Duodenal mucosa (tissue), 2 donors: ENCODE measurements around the gene BLM.
"Not testable (repeated sequence)": the region's sequence is repeated elsewhere in the genome, so short reads cannot be mapped to it uniquely, and the experiment has no call there.

Experiments used
- H3K27ac ChIP-seq: one replicate; pipeline ENCODE4 v1.7.0; 2013; ENCODE audit warnings: low read depth, low read length
- H3K27me3 ChIP-seq, 2 donors: one replicate each; pipeline ENCODE4 v1.7.0; 2013; ENCODE audit warnings: low read length in 2 of 2, control low read depth in 1 of 2; ENCODE audit not compliant: insufficient read depth in 2 of 2, control insufficient read depth in 1 of 2
- H3K36me3 ChIP-seq, 2 donors: one replicate each; pipeline ENCODE4 v1.7.0; 2013; ENCODE audit warnings: low read length in 2 of 2, control low read depth in 1 of 2; ENCODE audit not compliant: insufficient read depth in 2 of 2, control insufficient read depth in 1 of 2
- H3K4me1 ChIP-seq, 2 donors: one replicate each; pipeline ENCODE4 v1.7.0; 2013; ENCODE audit warnings: low read length in 2 of 2, control low read depth in 1 of 2; ENCODE audit not compliant: insufficient read depth in 2 of 2, control insufficient read depth in 1 of 2
- H3K4me3 ChIP-seq, 2 donors: one replicate each; pipeline ENCODE4 v1.7.0; 2013; ENCODE audit warnings: low read length in 2 of 2, low read depth in 1 of 2
- H3K9ac ChIP-seq, 2 donors: one replicate each; pipeline ENCODE4 v1.7.0; 2013; ENCODE audit warnings: low read length in 2 of 2, low read depth in 1 of 2
- H3K9me3 ChIP-seq, 2 donors: one replicate each; pipeline ENCODE4 v1.7.0; 2013; ENCODE audit warnings: low read length in 2 of 2, control low read depth in 1 of 2; ENCODE audit not compliant: control insufficient read depth in 1 of 2

BLM gene

GRCh38 chr15:90840954-90841353 lies 123.8 kb downstream of the BLM start:
- Histone ChIP-seq H3K9ac (peak overlapping the region in 1 of 2 donors; percentile 60), H3K4me3 (peak overlapping the region in 1 of 2 donors; percentile 65), H3K36me3 (no peaks in the 10 kb centered on the region), H3K27me3 (no peaks in the 10 kb centered on the region), H3K9me3 (no peaks in the 10 kb centered on the region), H3K27ac (no peak overlapping the region), H3K4me1 (peaks cover 22 to 33% of the 10 kb centered on the region in 2 donors)

DNA sequence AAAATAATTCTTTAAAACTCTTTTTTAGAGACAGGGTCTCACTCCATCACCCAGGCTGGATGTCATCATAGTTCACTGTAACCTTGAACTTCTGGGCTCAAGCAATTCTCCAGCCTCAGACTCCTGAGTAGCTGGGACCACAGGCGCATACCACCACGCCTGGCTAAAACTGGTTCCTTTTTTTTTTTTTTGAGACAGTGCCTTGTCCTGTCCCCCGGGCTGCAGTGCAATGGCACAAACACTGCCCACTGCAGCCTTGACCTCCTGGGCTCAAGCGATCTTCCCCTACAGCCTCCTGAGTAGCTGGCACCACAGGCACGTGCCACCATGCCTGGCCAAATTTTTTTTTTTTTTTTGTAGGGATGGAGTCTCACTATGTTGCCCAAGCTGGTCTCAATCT lies 127.5 kb downstream of the BLM start:
- no peak overlapping the region for H3K4me3 ChIP-seq
- H3K36me3 ChIP-seq: no peaks in the 10 kb centered on the region
- no peaks in the 10 kb centered on the region for H3K9me3 ChIP-seq
- no peaks in the 10 kb centered on the region for H3K27me3 ChIP-seq
- no peak overlapping the region for H3K27ac ChIP-seq
- H3K4me1 ChIP-seq: peaks cover 9 to 13% of the 10 kb centered on the region in 2 donors
- no peak overlapping the region for H3K9ac ChIP-seq

GRCh38 chr15:90845201-90845949 lies 128.2 kb downstream of the BLM start:
- H3K4me1 ChIP-seq: peaks cover 6 to 7% of the 10 kb centered on the region in 2 donors
- H3K27ac ChIP-seq: no peak overlapping the region
- no peak overlapping the region for H3K9ac ChIP-seq
- H3K9me3 ChIP-seq: no peaks in the 10 kb centered on the region
- H3K4me3 ChIP-seq: no peak overlapping the region
- H3K27me3 ChIP-seq: no peaks in the 10 kb centered on the region
- no peaks in the 10 kb centered on the region for H3K36me3 ChIP-seq

DNA sequence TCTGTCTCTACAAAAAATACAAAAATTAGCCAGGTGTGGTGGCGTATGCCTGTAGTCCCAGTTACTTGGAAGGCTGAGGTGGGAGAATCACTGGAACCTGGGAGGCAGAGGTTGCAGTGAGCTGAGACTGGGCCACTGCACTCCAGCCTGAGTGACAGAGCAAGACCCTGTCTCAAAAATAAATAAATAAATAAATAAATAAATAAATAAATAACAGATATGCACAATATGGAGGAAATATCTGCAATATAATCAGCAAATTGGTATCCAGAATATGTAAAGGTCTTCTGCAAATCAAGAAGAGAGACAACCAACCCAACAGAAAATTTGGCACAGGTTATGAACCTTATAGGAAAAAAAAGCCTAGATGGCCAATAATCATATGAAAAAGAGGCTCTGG lies 132.3 kb downstream of the BLM start:
- not testable (repeated sequence) for H3K4me1 ChIP-seq, H3K9me3 ChIP-seq, H3K4me3 ChIP-seq, H3K27me3 ChIP-seq, H3K9ac ChIP-seq, H3K27ac ChIP-seq, H3K36me3 ChIP-seq

- no peak overlapping the region for H3K9ac ChIP-seq
- peaks cover 5 to 8% of the 10 kb centered on the region in 2 donors for H3K4me1 ChIP-seq
- H3K27me3 ChIP-seq: peaks cover 0 to 4% of the 10 kb centered on the region in 2 donors
- H3K27ac ChIP-seq: no peak overlapping the region
- no peaks in the 10 kb centered on the region for H3K9me3 ChIP-seq
- H3K4me3 ChIP-seq: no peak overlapping the region
- peaks cover 0 to 5% of the 10 kb centered on the region in 2 donors for H3K36me3 ChIP-seq
Measured at GRCh38 chr15:90851114-90851513, 134.0 kb downstream of the BLM start.

DNA sequence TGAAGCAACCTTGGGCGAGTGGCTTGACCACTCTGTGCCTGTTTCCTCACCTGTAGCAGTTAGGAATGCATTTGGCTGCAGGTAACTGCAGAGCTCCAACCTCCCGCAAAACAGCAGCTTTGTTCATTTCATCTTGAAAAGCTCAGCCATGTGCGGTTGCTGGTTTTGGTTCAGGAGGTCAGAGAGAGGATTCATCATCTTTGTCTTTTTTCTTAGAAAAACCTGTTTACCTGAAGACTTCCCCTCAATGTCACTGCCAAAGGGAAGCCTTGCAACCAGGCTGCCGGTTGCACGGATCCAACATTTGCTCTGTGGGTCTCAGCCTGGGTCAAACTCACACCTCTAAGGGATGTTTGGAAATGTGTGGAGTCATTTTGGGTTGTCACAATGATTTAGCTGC lies 134.8 kb downstream of the BLM start:
- Histone ChIP-seq H3K9ac (no peak overlapping the region), H3K4me1 (peaks cover 5 to 14% of the 10 kb centered on the region in 2 donors), H3K27ac (no peak overlapping the region), H3K9me3 (no peaks in the 10 kb centered on the region), H3K4me3 (no peak overlapping the region), H3K36me3 (peaks cover 0 to 5% of the 10 kb centered on the region in 2 donors), H3K27me3 (peaks cover 0 to 4% of the 10 kb centered on the region in 2 donors)

- no peak overlapping the region for H3K9ac ChIP-seq
- H3K4me3 ChIP-seq: no peak overlapping the region
- peaks cover 0 to 4% of the 10 kb centered on the region in 2 donors for H3K27me3 ChIP-seq
- no peaks in the 10 kb centered on the region for H3K9me3 ChIP-seq
- H3K36me3 ChIP-seq: peaks cover 0 to 5% of the 10 kb centered on the region in 2 donors
- no peak overlapping the region for H3K27ac ChIP-seq
- H3K4me1 ChIP-seq: peaks cover 17 to 19% of the 10 kb centered on the region in 2 donors
Measured at GRCh38 chr15:90855139-90855538, 138.0 kb downstream of the BLM start.

DNA sequence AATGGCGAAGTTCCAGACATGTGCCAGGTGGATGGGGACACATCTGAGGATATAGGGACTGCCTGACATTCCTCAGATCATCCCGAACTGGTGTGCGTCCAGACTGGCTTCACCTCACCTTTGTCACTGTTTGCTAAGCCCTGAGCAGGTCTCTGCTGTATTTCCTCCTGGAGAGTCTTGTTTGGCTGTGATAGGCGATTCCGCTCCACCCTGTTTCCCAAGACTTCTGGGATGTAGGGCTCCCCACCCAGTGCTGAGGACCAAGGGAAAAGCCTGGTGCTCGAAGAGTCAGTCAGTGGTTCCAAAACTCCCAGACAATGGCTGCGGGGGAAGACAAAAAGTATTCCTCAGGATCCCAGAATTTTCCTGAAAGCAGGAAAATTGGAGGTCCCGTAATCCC lies 140.2 kb downstream of the BLM start:
- H3K4me3 ChIP-seq: no peak overlapping the region
- H3K27me3 ChIP-seq: peaks cover 0 to 4% of the 10 kb centered on the region in 2 donors
- H3K4me1 ChIP-seq: peaks cover 16 to 19% of the 10 kb centered on the region in 2 donors
- no peaks in the 10 kb centered on the region for H3K36me3 ChIP-seq
- H3K27ac ChIP-seq: no peak overlapping the region
- H3K9ac ChIP-seq: no peak overlapping the region
- H3K9me3 ChIP-seq: no peaks in the 10 kb centered on the region

- Histone ChIP-seq H3K27ac (no peak overlapping the region), H3K36me3 (no peaks in the 10 kb centered on the region)
Measured at GRCh38 chr15:90857883-90858443, 140.8 kb downstream of the BLM start.

GRCh38 chr15:90859234-90860131 lies 142.3 kb downstream of the BLM start:
- H3K36me3 ChIP-seq: no peaks in the 10 kb centered on the region
- no peak overlapping the region for H3K4me3 ChIP-seq
- no peaks in the 10 kb centered on the region for H3K9me3 ChIP-seq
- H3K4me1 ChIP-seq: peaks cover 13 to 19% of the 10 kb centered on the region in 2 donors
- no peak overlapping the region for H3K9ac ChIP-seq
- no peak overlapping the region for H3K27ac ChIP-seq
- peaks cover 0 to 4% of the 10 kb centered on the region in 2 donors for H3K27me3 ChIP-seq

More at GRCh38 chr15:90857883-90858443, 140.8 kb downstream of the BLM start:
- Histone ChIP-seq H3K27me3 (peaks cover 0 to 4% of the 10 kb centered on the region in 2 donors), H3K4me1 (peaks cover 13 to 19% of the 10 kb centered on the region in 2 donors), H3K9ac (no peak overlapping the region), H3K9me3 (no peaks in the 10 kb centered on the region), H3K4me3 (no peak overlapping the region)
